ENCODE results near the gene TNKS1BP1. TPM values are rescaled to one million over a fixed set of nuclear protein-coding genes. Genes with fewer than 3 reads are reported as not detected.

Gene TNKS1BP1
- total RNA-seq, 1 experiment from 2014 or later, result 218 TPM

- peaks cover 22% of the 10 kb centered on the region for H3K27me3 ChIP-seq (ENCODE audit: insufficient read depth, low read depth)
- H4K20me1 ChIP-seq (ENCODE audit: insufficient read depth), result no peaks in the 10 kb centered on the region
- CTCF ChIA-PET, result interaction anchor here (0.7 kb wide), 1 partner anchor 142 kb away, joined by 13 read pairs; no protein-coding TSS in a partner anchor
- no peaks in the 10 kb centered on the region for H3K4me1 ChIP-seq (replicated peaks; ENCODE audit: insufficient read depth)
- no peak for DNase-seq
- H3K36me3 ChIP-seq (ENCODE audit: low read depth), result 0 out of 2 replicates have a peak, but pooled peaks cover 4% of the 10 kb centered on the region
- TF ChIP-seq EZH2 (IDR thresholded peaks at IDR 0.05; ENCODE audit: low read depth) (no peak), CTCF (conservative IDR thresholded peaks at IDR 0.05) (no peak)
- no peaks in the 10 kb centered on the region for H3K79me2 ChIP-seq (ENCODE audit: low read depth)
- intact Hi-C loops (cut with micrococcal nuclease; ENCODE audit: unreplicated experiment), result no loop called here
- H2AFZ ChIP-seq, result no peak overlapping the region
- BruUV-seq (replicated peaks), result no TSS peak
- no peaks in the 10 kb centered on the region for H3F3A ChIP-seq (ENCODE audit: insufficient read depth, low read depth)
- H3K4me2 ChIP-seq, result no peak overlapping the region
- H3K9me3 ChIP-seq (ENCODE audit: insufficient read depth, low read depth), result peaks cover 10% of the 10 kb centered on the region
- H3K4me3 ChIP-seq, result no peak overlapping the region
- POLR2A ChIA-PET (ENCODE audit: unreplicated experiment), result no interaction called here
- no peaks in the 10 kb centered on the region for H3K9me2 ChIP-seq (ENCODE audit: insufficient read depth)
- no peak overlapping the region for H3K27ac ChIP-seq
Observed at GRCh38 chr11:57353446-57353845, 28.7 kb upstream of the TNKS1BP1 start.

GRCh38 chr11:57353036-57353435, 28.3 kb upstream of the TNKS1BP1 start:
- H3F3A ChIP-seq (ENCODE audit: insufficient read depth, low read depth), result no peaks in the 10 kb centered on the region
- intact Hi-C loops (cut with micrococcal nuclease; ENCODE audit: unreplicated experiment), result no loop called here
- H3K9me3 ChIP-seq (ENCODE audit: insufficient read depth, low read depth), result peaks cover 10% of the 10 kb centered on the region
- H3K4me3 ChIP-seq, result no peak overlapping the region
- POLR2A ChIA-PET (ENCODE audit: unreplicated experiment), result no interaction called here
- no peaks in the 10 kb centered on the region for H4K20me1 ChIP-seq (ENCODE audit: insufficient read depth)
- peaks cover 22% of the 10 kb centered on the region for H3K27me3 ChIP-seq (ENCODE audit: insufficient read depth, low read depth)
- DNase-seq, result no peak
- BruUV-seq (replicated peaks), result no TSS peak
- no peak overlapping the region for H3K27ac ChIP-seq
- H3K36me3 ChIP-seq (ENCODE audit: low read depth), result 0 out of 2 replicates have a peak, but pooled peaks cover 4% of the 10 kb centered on the region
- CTCF ChIA-PET, result interaction anchor here (0.7 kb wide), 1 partner anchor 141 kb away, joined by 13 read pairs; no protein-coding TSS in a partner anchor
- H3K9me2 ChIP-seq (ENCODE audit: insufficient read depth), result no peaks in the 10 kb centered on the region
- TF ChIP-seq EZH2 (IDR thresholded peaks at IDR 0.05; ENCODE audit: low read depth), result no peak
- no peak for TF ChIP-seq CTCF (conservative IDR thresholded peaks at IDR 0.05)
- H3K4me2 ChIP-seq, result no peak overlapping the region
- H3K4me1 ChIP-seq (replicated peaks; ENCODE audit: insufficient read depth), result no peaks in the 10 kb centered on the region
- no peaks in the 10 kb centered on the region for H3K79me2 ChIP-seq (ENCODE audit: low read depth)
- H2AFZ ChIP-seq, result no peak overlapping the region

GRCh38 chr11:57349491-57350274, 24.9 kb upstream of the TNKS1BP1 start:
- H3K9me3 ChIP-seq (ENCODE audit: insufficient read depth, low read depth), result peaks cover 10% of the 10 kb centered on the region
- H3K27ac ChIP-seq, result no peak overlapping the region
- TF ChIP-seq EZH2 (IDR thresholded peaks at IDR 0.05; ENCODE audit: low read depth) (no peak), CTCF (conservative IDR thresholded peaks at IDR 0.05) (peak; percentile 92)
- intact Hi-C loops (cut with micrococcal nuclease; ENCODE audit: unreplicated experiment), result loop anchor here (1.0 to 5.0 kb wide), 3 partner anchors 133 to 1323 kb away; no protein-coding TSS in a partner anchor
- POLR2A ChIA-PET (ENCODE audit: unreplicated experiment), result interaction anchor here (0.5 to 0.6 kb wide), 2 partner anchors 176 to 306 kb away, joined by 4 to 7 read pairs; no protein-coding TSS in a partner anchor
- H4K20me1 ChIP-seq (ENCODE audit: insufficient read depth), result no peaks in the 10 kb centered on the region
- BruUV-seq (replicated peaks), result no TSS peak
- H3K4me2 ChIP-seq, result peak overlapping the region; percentile 41; the same call in 1 of the 2 replicates
- no peaks in the 10 kb centered on the region; the same call in 1 of the 2 replicates for H3F3A ChIP-seq (ENCODE audit: insufficient read depth, low read depth)
- H3K36me3 ChIP-seq (ENCODE audit: low read depth), result 0 out of 2 replicates have a peak, but pooled peaks cover 4% of the 10 kb centered on the region
- peak overlapping the region; percentile 52; the same call in 1 of the 2 replicates for H2AFZ ChIP-seq
- H3K4me1 ChIP-seq (replicated peaks; ENCODE audit: insufficient read depth), result no peaks in the 10 kb centered on the region
- H3K9me2 ChIP-seq (ENCODE audit: insufficient read depth), result no peaks in the 10 kb centered on the region
- peaks cover 22% of the 10 kb centered on the region for H3K27me3 ChIP-seq (ENCODE audit: insufficient read depth, low read depth)
- CTCF ChIA-PET, result interaction anchor here (0.5 to 0.8 kb wide), 8 partner anchors 10 to 1184 kb away, joined by 3 to 11 read pairs (median 5); no protein-coding TSS in a partner anchor
- DNase-seq, result peak in 1 of 2 experiments; percentile 65
- H3K79me2 ChIP-seq (ENCODE audit: low read depth), result no peaks in the 10 kb centered on the region
- H3K4me3 ChIP-seq, result no peak overlapping the region

Data from PC-9 (cell line).